Hepatocyte (in vitro differentiated cells): ENCODE measurements around the gene HOXB6. TPM values are rescaled to one million over a fixed set of nuclear protein-coding genes. Genes with fewer than 3 reads are reported as not detected.

Experiments used
- DNase-seq: peaks from one replicate; pipeline ENCODE4 v3.0.0-alpha.2; 2016; ENCODE audit warnings: low spot score
- H2AFZ ChIP-seq: fragments of 200-600 bp; sonication (generic); 2 replicates; pipeline ENCODE4 v1.6.0; 2016; ENCODE audit warnings: antibody characterized with exemption, mild to moderate bottlenecking
- H3K27ac ChIP-seq: fragments of 200-600 bp; sonication (generic); 2 replicates; pipeline ENCODE4 v1.5.1; 2016; ENCODE audit warnings: mild to moderate bottlenecking
- H3K27me3 ChIP-seq: fragments of 200-600 bp; sonication (generic); 2 replicates; pipeline ENCODE4 v1.6.1; 2016
- H3K36me3 ChIP-seq: fragments of 200-600 bp; sonication (generic); replicated peaks from 2 replicates; pipeline ENCODE4 v1.5.1; 2016; ENCODE audit warnings: low read depth; ENCODE audit not compliant: insufficient read depth
- H3K4me1 ChIP-seq: fragments of 200-600 bp; sonication (generic); 2 replicates; pipeline ENCODE4 v1.5.1; 2016; ENCODE audit warnings: mild to moderate bottlenecking, moderate library complexity; ENCODE audit not compliant: insufficient read depth
- H3K4me2 ChIP-seq: fragments of 200-600 bp; sonication (generic); 2 replicates; pipeline ENCODE4 v1.6.0; 2016
- H3K4me3 ChIP-seq: fragments of 200-600 bp; sonication (generic); 2 replicates; pipeline ENCODE4 v1.5.1; 2016; ENCODE audit warnings: mild to moderate bottlenecking
- H3K79me2 ChIP-seq: fragments of 200-600 bp; sonication (generic); 2 replicates; pipeline ENCODE4 v1.6.0; 2017; ENCODE audit warnings: mild to moderate bottlenecking
- H3K9me2 ChIP-seq: fragments of 200-600 bp; sonication (generic); replicated peaks from 2 replicates; pipeline ENCODE4 v1.6.0; 2017; ENCODE audit warnings: mild to moderate bottlenecking; ENCODE audit not compliant: insufficient read depth
- H3K9me3 ChIP-seq: fragments of 200-600 bp; sonication (generic); 2 replicates; pipeline ENCODE4 v1.5.1; 2016; ENCODE audit warnings: low read depth, mild to moderate bottlenecking
- H4K20me1 ChIP-seq: fragments of 200-600 bp; sonication (generic); 2 replicates; pipeline ENCODE4 v1.6.0; 2016; ENCODE audit warnings: mild to moderate bottlenecking; ENCODE audit not compliant: insufficient read depth, poor library complexity, severe bottlenecking
- EZH2 ChIP-seq: fragments of 200-600 bp; sonication (generic); IDR thresholded peaks from 2 replicates; pipeline ENCODE4 v1.6.1; 2016; ENCODE audit warnings: antibody characterized with exemption, mild to moderate bottlenecking, borderline replicate concordance
- EZH2phosphoT487 ChIP-seq: fragments of 200-600 bp; sonication (generic); IDR thresholded peaks from one replicate; pipeline ENCODE4 v1.6.1; 2018; ENCODE audit warnings: antibody characterized with exemption, mild to moderate bottlenecking, low read depth, moderate library complexity; ENCODE audit not compliant: unreplicated experiment, severe bottlenecking
- WGBS: methylation state at CpG from one replicate; pipeline ENCODE4 v1.1.6; 2016; ENCODE audit warnings: low lambda C conversion rate; ENCODE audit errors: missing lambda C conversion rate; 5-methylcytosine and 5-hydroxymethylcytosine counted together
- polyA plus RNA-seq: library from polyadenylated mRNA; unstranded; fragments of >200 nt; fragmentation: Nextera tagmentation; extraction: Ambion mirVana; gene quantifications from 2 replicates; pipeline ENCODE4 v1.2.1, GENCODE V29; 2016
- total RNA-seq: library from RNA; depleted of rRNA; stranded (reverse); fragments of >200 nt; gene quantifications from 2 replicates; pipeline ENCODE4 v1.2.3, GENCODE V29; 2014
- TF ChIP-seq, protein P1 (sequence below): fragments of 200-600 bp; sonication (generic); IDR thresholded peaks from 2 replicates; pipeline ENCODE4 v1.5.1; 2016; ENCODE audit warnings: antibody characterized with exemption, mild to moderate bottlenecking; ENCODE audit not compliant: poor library complexity

HOXB6 gene
- total and polyA plus RNA-seq, 2 experiments from 2014 or later: 4.8 to 7.7 TPM

DNA sequence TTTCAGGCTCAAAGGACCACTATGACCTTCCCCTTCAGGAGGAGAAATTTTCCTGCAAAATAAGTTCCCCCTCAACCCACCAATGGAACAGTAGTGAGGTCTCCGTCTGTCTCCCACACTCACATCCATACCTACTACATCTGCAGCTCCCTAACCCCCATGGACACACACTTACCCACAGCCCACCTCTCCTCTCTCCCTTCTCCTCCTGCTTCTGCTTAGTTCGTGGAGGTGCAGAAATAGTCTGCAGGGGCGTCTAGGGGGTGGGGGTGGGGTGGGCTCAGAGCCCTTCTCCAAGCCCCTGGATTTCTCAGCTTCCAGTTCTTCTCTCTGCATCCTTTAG, 35.6 kb downstream of the HOXB6 start:
- no peak overlapping the region for H3K27ac ChIP-seq
- peak; percentile 2 for TF ChIP-seq EZH2phosphoT487
- TF ChIP-seq, protein P1, sequence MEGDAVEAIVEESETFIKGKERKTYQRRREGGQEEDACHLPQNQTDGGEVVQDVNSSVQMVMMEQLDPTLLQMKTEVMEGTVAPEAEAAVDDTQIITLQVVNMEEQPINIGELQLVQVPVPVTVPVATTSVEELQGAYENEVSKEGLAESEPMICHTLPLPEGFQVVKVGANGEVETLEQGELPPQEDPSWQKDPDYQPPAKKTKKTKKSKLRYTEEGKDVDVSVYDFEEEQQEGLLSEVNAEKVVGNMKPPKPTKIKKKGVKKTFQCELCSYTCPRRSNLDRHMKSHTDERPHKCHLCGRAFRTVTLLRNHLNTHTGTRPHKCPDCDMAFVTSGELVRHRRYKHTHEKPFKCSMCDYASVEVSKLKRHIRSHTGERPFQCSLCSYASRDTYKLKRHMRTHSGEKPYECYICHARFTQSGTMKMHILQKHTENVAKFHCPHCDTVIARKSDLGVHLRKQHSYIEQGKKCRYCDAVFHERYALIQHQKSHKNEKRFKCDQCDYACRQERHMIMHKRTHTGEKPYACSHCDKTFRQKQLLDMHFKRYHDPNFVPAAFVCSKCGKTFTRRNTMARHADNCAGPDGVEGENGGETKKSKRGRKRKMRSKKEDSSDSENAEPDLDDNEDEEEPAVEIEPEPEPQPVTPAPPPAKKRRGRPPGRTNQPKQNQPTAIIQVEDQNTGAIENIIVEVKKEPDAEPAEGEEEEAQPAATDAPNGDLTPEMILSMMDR: no peak
- H3K9me3 ChIP-seq: no peaks in the 10 kb centered on the region
- peaks cover 98% of the 10 kb centered on the region for H3K27me3 ChIP-seq
- no peak overlapping the region for H3K4me3 ChIP-seq
- peaks cover 20% of the 10 kb centered on the region for H3K79me2 ChIP-seq
- H2AFZ ChIP-seq: no peak overlapping the region
- H3K9me2 ChIP-seq: no peaks in the 10 kb centered on the region
- WGBS: 24% methylated on average over 3 of the region's 3 CpGs
- DNase-seq: no peak
- H3K4me2 ChIP-seq: peak overlapping the region; percentile 52
- H3K4me1 ChIP-seq: peaks cover 14% of the 10 kb centered on the region
- no peaks in the 10 kb centered on the region for H3K36me3 ChIP-seq
- no peaks in the 10 kb centered on the region for H4K20me1 ChIP-seq

DNA sequence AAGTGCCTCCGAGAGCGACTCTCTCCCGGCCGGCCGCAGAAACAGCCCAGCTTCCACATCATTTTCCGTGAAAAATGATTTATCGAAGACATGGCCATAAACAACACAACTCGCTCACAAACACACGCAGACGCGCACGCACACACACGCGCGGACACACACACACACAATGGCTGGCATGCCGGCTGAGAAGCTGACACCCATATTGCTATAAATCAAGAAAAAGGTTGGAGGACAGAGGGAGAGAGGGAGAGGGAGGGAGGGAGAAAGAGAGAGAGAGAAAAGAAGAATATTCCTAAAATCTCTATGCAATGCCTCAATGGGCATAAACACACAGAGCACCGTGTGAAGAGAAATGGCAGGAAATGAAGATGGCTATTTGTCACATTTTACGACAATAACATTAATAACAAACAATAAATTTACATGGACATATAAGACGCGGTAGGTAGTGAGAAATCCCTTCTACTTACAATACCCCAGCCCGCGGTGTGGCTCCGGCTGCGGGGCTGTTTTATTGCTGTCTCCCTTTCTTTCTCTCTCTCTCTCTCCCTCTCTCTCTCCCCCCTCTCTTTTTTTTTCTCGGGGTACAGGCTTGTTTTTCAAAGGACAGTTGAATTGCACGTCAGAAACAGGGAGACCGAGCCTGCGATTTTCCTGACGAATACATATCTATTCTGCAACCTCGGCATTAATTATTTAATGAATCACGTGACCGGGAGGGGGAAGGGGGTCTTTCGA, 36.1 kb downstream of the HOXB6 start:
- H3K36me3 ChIP-seq: no peaks in the 10 kb centered on the region
- WGBS: 19% methylated on average over 33 of the region's 33 CpGs
- H3K27ac ChIP-seq: no peak overlapping the region
- no peaks in the 10 kb centered on the region for H4K20me1 ChIP-seq
- no peaks in the 10 kb centered on the region for H3K9me2 ChIP-seq
- no peak for DNase-seq
- H3K79me2 ChIP-seq: peaks cover 20% of the 10 kb centered on the region
- peaks cover 14% of the 10 kb centered on the region for H3K4me1 ChIP-seq
- H3K4me3 ChIP-seq: no peak overlapping the region
- peaks cover 97% of the 10 kb centered on the region for H3K27me3 ChIP-seq
- peak overlapping the region; percentile 52 for H3K4me2 ChIP-seq
- TF ChIP-seq, protein P1: no peak
- TF ChIP-seq EZH2phosphoT487: peak; percentile 20
- peak; percentile 93 for TF ChIP-seq EZH2
- no peaks in the 10 kb centered on the region for H3K9me3 ChIP-seq
- no peak overlapping the region for H2AFZ ChIP-seq

DNA sequence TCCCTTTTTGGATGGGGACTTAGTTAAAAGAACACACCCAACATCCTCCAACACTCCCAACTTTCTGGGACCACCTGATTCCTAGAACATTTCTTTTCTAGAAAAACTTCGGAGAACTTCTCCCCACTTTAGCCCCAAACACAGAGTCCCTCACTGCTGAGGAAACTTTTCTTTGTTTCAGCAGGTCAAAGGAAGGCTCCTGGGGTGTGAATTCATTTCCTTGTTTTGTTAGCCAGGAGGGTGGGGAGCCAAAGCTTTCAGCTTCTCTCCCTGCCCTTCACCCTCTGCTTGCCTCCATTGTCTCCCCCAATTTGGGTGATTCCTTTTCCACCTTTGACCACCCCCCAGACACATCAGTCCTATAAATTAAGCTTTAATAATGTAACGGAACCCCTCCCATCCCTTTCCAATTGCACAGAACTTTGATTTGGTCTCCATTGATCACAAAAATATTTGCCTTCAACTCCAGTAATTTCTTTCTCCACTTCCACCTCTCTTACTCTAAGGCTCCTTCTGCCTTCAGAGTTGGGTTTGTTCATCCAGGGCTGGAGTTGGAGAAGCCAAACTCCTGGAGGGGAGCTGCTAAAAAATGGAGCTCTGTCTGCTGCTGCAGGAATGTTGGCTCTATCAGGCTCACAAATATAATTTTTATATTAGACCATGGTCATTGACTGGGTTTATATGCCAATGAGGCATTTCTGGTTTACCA, 37.0 kb downstream of the HOXB6 start:
- Histone ChIP-seq H3K4me3 (no peak overlapping the region), H3K27me3 (peaks cover 97% of the 10 kb centered on the region), H3K4me1 (peaks cover 20% of the 10 kb centered on the region), H3K79me2 (peaks cover 28% of the 10 kb centered on the region), H3K4me2 (peak overlapping the region; percentile 52), H3K36me3 (no peaks in the 10 kb centered on the region), H4K20me1 (no peaks in the 10 kb centered on the region), H3K9me2 (no peaks in the 10 kb centered on the region), H2AFZ (no peak overlapping the region), H3K9me3 (no peaks in the 10 kb centered on the region), H3K27ac (no peak overlapping the region)
- WGBS: 46% methylated on average over 2 of the region's 2 CpGs
- TF ChIP-seq EZH2 (no peak), EZH2phosphoT487 (no peak)
- TF ChIP-seq, protein P1: no peak
- no peak for DNase-seq
